ENCODE measurements around the gene MYO9B.

MYO9B gene

DNA sequence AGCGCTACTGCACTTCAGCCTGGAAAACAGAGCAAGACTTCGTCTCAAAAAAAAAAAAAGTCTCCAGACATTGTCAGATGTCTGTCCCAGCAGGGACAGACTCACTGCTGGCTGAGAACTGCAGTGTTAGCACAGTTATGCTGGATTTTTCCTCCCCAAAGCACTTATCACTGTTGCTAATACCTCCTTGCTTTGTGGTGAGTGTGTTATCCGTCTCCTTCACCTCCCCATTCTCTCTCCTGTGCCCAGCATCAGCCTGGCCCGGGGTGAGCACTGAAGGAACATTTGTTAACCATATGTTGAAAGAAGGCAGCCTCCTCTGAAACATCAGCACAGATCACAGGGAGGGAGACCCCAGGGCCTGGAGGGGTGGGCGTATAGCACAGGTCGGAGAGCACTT is 11.3 kb downstream of the MYO9B start:
- peaks cover 76% of the 10 kb centered on the region for H4K20me1 ChIP-seq (ENCODE audit: insufficient read depth, low read length)
- H3K79me2 ChIP-seq (ENCODE audit: insufficient read depth, low read length), result peaks cover 97% of the 10 kb centered on the region

DNA sequence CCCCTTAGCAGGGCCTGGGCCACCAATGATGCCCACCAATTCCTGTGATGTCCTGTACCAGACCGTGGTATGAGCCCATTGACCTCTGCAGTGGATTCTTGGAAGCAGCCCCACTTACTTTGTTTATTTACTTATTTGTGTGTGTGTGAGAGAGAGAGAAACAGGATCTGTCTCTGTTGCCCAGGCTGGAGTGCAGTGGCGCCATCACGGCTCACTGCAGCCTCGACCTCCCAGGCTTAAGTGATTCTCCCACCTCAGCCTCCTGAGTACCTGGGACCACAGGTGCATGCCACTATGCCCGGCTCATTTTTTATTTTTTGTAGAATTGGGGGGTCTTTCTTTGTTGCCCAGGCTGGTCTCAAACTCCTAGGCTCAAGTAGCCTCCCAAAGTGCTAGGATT is 13.0 kb downstream of the MYO9B start:
- no peak overlapping the region for H3K27ac ChIP-seq (ENCODE audit: low read length)
- peaks cover 75% of the 10 kb centered on the region for H4K20me1 ChIP-seq (ENCODE audit: insufficient read depth, low read length)
- peaks cover 97% of the 10 kb centered on the region for H3K79me2 ChIP-seq (ENCODE audit: insufficient read depth, low read length)

More for the DNA sequence above, 11.3 kb downstream of the MYO9B start:
- peaks cover 33% of the 10 kb centered on the region for H3K36me3 ChIP-seq (ENCODE audit: insufficient read depth, low read length)
- H3K27me3 ChIP-seq (ENCODE audit: insufficient read depth, low read length, poor library complexity), result no peaks in the 10 kb centered on the region
- no peak overlapping the region for H3K9ac ChIP-seq (ENCODE audit: low read depth, low read length)
- no peak overlapping the region for H3K4me2 ChIP-seq (ENCODE audit: insufficient read depth, low read length)
- no peak for TF ChIP-seq EZH2 (IDR thresholded peaks at IDR 0.05; ENCODE audit: borderline replicate concordance, low read depth, low read length, severe bottlenecking)
- TF ChIP-seq, protein P1, sequence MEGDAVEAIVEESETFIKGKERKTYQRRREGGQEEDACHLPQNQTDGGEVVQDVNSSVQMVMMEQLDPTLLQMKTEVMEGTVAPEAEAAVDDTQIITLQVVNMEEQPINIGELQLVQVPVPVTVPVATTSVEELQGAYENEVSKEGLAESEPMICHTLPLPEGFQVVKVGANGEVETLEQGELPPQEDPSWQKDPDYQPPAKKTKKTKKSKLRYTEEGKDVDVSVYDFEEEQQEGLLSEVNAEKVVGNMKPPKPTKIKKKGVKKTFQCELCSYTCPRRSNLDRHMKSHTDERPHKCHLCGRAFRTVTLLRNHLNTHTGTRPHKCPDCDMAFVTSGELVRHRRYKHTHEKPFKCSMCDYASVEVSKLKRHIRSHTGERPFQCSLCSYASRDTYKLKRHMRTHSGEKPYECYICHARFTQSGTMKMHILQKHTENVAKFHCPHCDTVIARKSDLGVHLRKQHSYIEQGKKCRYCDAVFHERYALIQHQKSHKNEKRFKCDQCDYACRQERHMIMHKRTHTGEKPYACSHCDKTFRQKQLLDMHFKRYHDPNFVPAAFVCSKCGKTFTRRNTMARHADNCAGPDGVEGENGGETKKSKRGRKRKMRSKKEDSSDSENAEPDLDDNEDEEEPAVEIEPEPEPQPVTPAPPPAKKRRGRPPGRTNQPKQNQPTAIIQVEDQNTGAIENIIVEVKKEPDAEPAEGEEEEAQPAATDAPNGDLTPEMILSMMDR (IDR thresholded peaks at IDR 0.05; ENCODE audit: borderline replicate concordance, extremely low read depth, low read length, poor library complexity, severe bottlenecking), result no peak
- H3K9me3 ChIP-seq (ENCODE audit: insufficient read depth, low read length, severe bottlenecking), result no peaks in the 10 kb centered on the region
- no peak for DNase-seq
- H3K4me1 ChIP-seq (ENCODE audit: insufficient read depth, low read length), result no peaks in the 10 kb centered on the region
- H3K4me3 ChIP-seq (ENCODE audit: low read depth in 1 of 2, low read length in 2 of 2), result no peak overlapping the region
- H2AFZ ChIP-seq (ENCODE audit: low read depth, low read length), result no peak overlapping the region
- no peak for ATAC-seq (ENCODE audit: insufficient read depth, low read depth)
- H3K27ac ChIP-seq (ENCODE audit: low read length), result no peak overlapping the region

DNA sequence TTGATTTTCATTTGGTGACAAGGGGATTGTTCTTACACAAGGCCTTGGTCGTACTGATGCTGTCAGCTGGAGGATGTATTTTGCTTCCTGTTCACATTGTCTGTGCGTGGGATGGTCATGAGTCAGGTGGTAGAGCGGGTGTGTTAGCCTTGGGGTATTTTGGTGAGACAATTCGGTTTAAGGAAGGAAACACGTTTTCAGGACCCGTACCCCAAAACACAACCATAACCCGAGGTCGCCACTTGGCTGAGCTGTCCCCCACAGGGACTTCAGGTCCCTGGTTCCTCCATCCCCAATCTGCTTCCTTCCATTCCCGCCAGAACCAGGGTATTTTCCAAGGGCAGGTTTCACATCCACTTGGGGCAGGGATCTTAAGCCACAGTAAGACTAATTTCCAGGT is 15.0 kb downstream of the MYO9B start:
- Histone ChIP-seq H3K4me2 (ENCODE audit: insufficient read depth, low read length) (no peak overlapping the region), H3K27ac (ENCODE audit: low read length) (no peak overlapping the region), H3K27me3 (ENCODE audit: insufficient read depth, low read length, poor library complexity) (no peaks in the 10 kb centered on the region), H3K9me3 (ENCODE audit: insufficient read depth, low read length, severe bottlenecking) (no peaks in the 10 kb centered on the region), H3K36me3 (ENCODE audit: insufficient read depth, low read length) (peaks cover 21% of the 10 kb centered on the region), H3K4me3 (ENCODE audit: low read depth in 1 of 2, low read length in 2 of 2) (no peak overlapping the region), H3K4me1 (ENCODE audit: insufficient read depth, low read length) (no peaks in the 10 kb centered on the region), H4K20me1 (ENCODE audit: insufficient read depth, low read length) (peaks cover 63% of the 10 kb centered on the region), H2AFZ (ENCODE audit: low read depth, low read length) (no peak overlapping the region), H3K79me2 (ENCODE audit: insufficient read depth, low read length) (peaks cover 98% of the 10 kb centered on the region), H3K9ac (ENCODE audit: low read depth, low read length) (no peak overlapping the region)
- TF ChIP-seq, protein P1 (IDR thresholded peaks at IDR 0.05; ENCODE audit: borderline replicate concordance, extremely low read depth, low read length, poor library complexity, severe bottlenecking), result no peak
- no peak for TF ChIP-seq EZH2 (IDR thresholded peaks at IDR 0.05; ENCODE audit: borderline replicate concordance, low read depth, low read length, severe bottlenecking)
- ATAC-seq (ENCODE audit: insufficient read depth, low read depth) (no peak), DNase-seq (no peak)

More for the DNA sequence above, 13.0 kb downstream of the MYO9B start:
- Histone ChIP-seq H3K36me3 (ENCODE audit: insufficient read depth, low read length) (peaks cover 27% of the 10 kb centered on the region), H3K4me2 (ENCODE audit: insufficient read depth, low read length) (no peak overlapping the region), H2AFZ (ENCODE audit: low read depth, low read length) (no peak overlapping the region), H3K9me3 (ENCODE audit: insufficient read depth, low read length, severe bottlenecking) (no peaks in the 10 kb centered on the region), H3K27me3 (ENCODE audit: insufficient read depth, low read length, poor library complexity) (no peaks in the 10 kb centered on the region), H3K4me3 (ENCODE audit: low read depth in 1 of 2, low read length in 2 of 2) (no peak overlapping the region), H3K9ac (ENCODE audit: low read depth, low read length) (no peak overlapping the region), H3K4me1 (ENCODE audit: insufficient read depth, low read length) (no peaks in the 10 kb centered on the region)
- DNase-seq, result no peak
- TF ChIP-seq, protein P1 (IDR thresholded peaks at IDR 0.05; ENCODE audit: borderline replicate concordance, extremely low read depth, low read length, poor library complexity, severe bottlenecking), result no peak
- TF ChIP-seq EZH2 (IDR thresholded peaks at IDR 0.05; ENCODE audit: borderline replicate concordance, low read depth, low read length, severe bottlenecking), result no peak
- no peak for ATAC-seq (ENCODE audit: insufficient read depth, low read depth)

Data from DND-41 (cell line).